SW 1271 (cell line): ENCODE measurements around the gene PRICKLE1.

Experiments
- DNase-seq, 2 experiments: peaks; one replicate each; lab custom pipeline; 2025; lab: John Stamatoyannopoulos, UW

PRICKLE1 gene

GRCh38 chr12:42588524-42589464 is 752 bp downstream of the PRICKLE1 start:
- DNase-seq, result peak in 1 of 2 experiments; percentile 10

GRCh38 chr12:42587601-42588523 is 1.7 kb downstream of the PRICKLE1 start:
- DNase-seq, result no peak

- no peak for DNase-seq
Observed at GRCh38 chr12:42586268-42586667, 3.3 kb downstream of the PRICKLE1 start.

- DNase-seq, result no peak
Observed at GRCh38 chr12:42585841-42586216, 3.7 kb downstream of the PRICKLE1 start.

- no peak for DNase-seq
Observed at GRCh38 chr12:42585154-42585840, 4.2 kb downstream of the PRICKLE1 start.

- DNase-seq, result no peak
Observed at GRCh38 chr12:42584651-42585111, 4.9 kb downstream of the PRICKLE1 start.

GRCh38 chr12:42583016-42583415 is 6.5 kb downstream of the PRICKLE1 start:
- no peak for DNase-seq

GRCh38 chr12:42582498-42582897 is 7.0 kb downstream of the PRICKLE1 start:
- no peak for DNase-seq

- no peak for DNase-seq
Observed at GRCh38 chr12:42582050-42582449, 7.5 kb downstream of the PRICKLE1 start.

GRCh38 chr12:42576374-42576773 is 13.2 kb downstream of the PRICKLE1 start:
- no peak for DNase-seq

GRCh38 chr12:42575717-42576116 is 13.8 kb downstream of the PRICKLE1 start:
- DNase-seq, result no peak

GRCh38 chr12:42574851-42575266 is 14.7 kb downstream of the PRICKLE1 start:
- no peak for DNase-seq

- DNase-seq, result no peak
Observed at GRCh38 chr12:42571327-42572009, 18.1 kb downstream of the PRICKLE1 start.

GRCh38 chr12:42570076-42570475 is 19.5 kb downstream of the PRICKLE1 start:
- DNase-seq, result no peak

- DNase-seq, result peak in 1 of 2 experiments; percentile 72
Observed at GRCh38 chr12:42568952-42569915, 20.3 kb downstream of the PRICKLE1 start.

GRCh38 chr12:42565633-42566032 is 23.9 kb downstream of the PRICKLE1 start:
- no peak for DNase-seq

- no peak for DNase-seq
Observed at GRCh38 chr12:42564996-42565395, 24.6 kb downstream of the PRICKLE1 start.

GRCh38 chr12:42564556-42564955 is 25.0 kb downstream of the PRICKLE1 start:
- peak in 1 of 2 experiments; percentile 44 for DNase-seq

GRCh38 chr12:42560977-42561376 is 28.6 kb downstream of the PRICKLE1 start:
- no peak for DNase-seq

GRCh38 chr12:42557586-42558172 is 31.9 kb downstream of the PRICKLE1 start:
- DNase-seq, result no peak
